H1 (cell line): ENCODE measurements around the gene ZNF385B. TPM values are rescaled to one million over a fixed set of nuclear protein-coding genes. Genes with fewer than 3 reads are reported as not detected.

Experiments
- CTCF ChIA-PET: fragments of 300-600 bp; sonication (Branson Sonifier 250); formaldehyde crosslinking; loops from one replicate; lab custom pipeline; 2021; ENCODE audit not compliant: partially characterized antibody; lab: Charles Lee
- POLR2A ChIA-PET: fragments of 300-600 bp; sonication (Branson Sonifier 250); formaldehyde crosslinking; loops from one replicate; lab custom pipeline; 2021; ENCODE audit warnings: inconsistent platforms; ENCODE audit not compliant: partially characterized antibody; lab: Charles Lee
- DNase-seq, 2 experiments: peaks; one replicate each; pipeline versions ENCODE4 v3.0.0 to v3.0.0-alpha.2; 2010 to 2022; ENCODE audit warnings: low spot score in 2 of 2, low read depth in 1 of 2, mixed read lengths in 1 of 2
- FAIRE-seq: peaks from 2 replicates; lab custom pipeline; 2011; peaks lifted over from hg19 to GRCh38; lab: Jason Lieb, UNC
- H2AFZ ChIP-seq: 2 replicates; pipeline ENCODE4 v1.8.1; 2012; ENCODE audit warnings: low read length, inconsistent platforms
- H2AK5ac ChIP-seq: 2 replicates; pipeline ENCODE4 v1.6.1; 2013; ENCODE audit warnings: low read depth, low read length
- H2BK120ac ChIP-seq: replicated peaks from 2 replicates; pipeline ENCODE3; 2013; ENCODE audit warnings: low read depth, low read length, inconsistent platforms
- H2BK12ac ChIP-seq: 2 replicates; pipeline ENCODE4 v1.6.1; 2013; ENCODE audit warnings: low read depth, low read length
- H2BK15ac ChIP-seq: 2 replicates; pipeline ENCODE4 v1.6.1; 2013; ENCODE audit warnings: low read length
- H2BK20ac ChIP-seq: 2 replicates; pipeline ENCODE4 v1.6.1; 2013; ENCODE audit warnings: low read length
- H2BK5ac ChIP-seq: 2 replicates; pipeline ENCODE4 v1.6.1; 2013; ENCODE audit warnings: low read depth, low read length
- H3K14ac ChIP-seq: 2 replicates; pipeline ENCODE4 v1.6.1; 2013; ENCODE audit warnings: inconsistent platforms; ENCODE audit not compliant: insufficient read length
- H3K18ac ChIP-seq: 2 replicates; pipeline ENCODE4 v1.6.1; 2013; ENCODE audit warnings: low read length; ENCODE audit errors: extremely low read depth
- H3K23ac ChIP-seq: 2 replicates; pipeline ENCODE4 v1.6.1; 2013; ENCODE audit warnings: inconsistent platforms; ENCODE audit not compliant: insufficient read length
- H3K23me2 ChIP-seq: 2 replicates; pipeline ENCODE4 v1.6.1; 2013; ENCODE audit warnings: low read depth, low read length
- H3K27ac ChIP-seq: 2 replicates; pipeline ENCODE4 v1.6.1; 2011; ENCODE audit warnings: low read depth, low read length, inconsistent platforms
- H3K27me3 ChIP-seq, 4 experiments: replicated peaks in 1 of 4; 1 replicate in 1 of 4; 2 replicates in 3 of 4; pipeline versions ENCODE4 v1.6.1 to v1.8.1; 2011 to 2013; ENCODE audit warnings: low read length in 3 of 4, mild to moderate bottlenecking in 3 of 4, inconsistent platforms in 2 of 4, mixed read lengths in 2 of 4, moderate library complexity in 1 of 4; ENCODE audit not compliant: control insufficient read depth in 3 of 4, insufficient read depth in 3 of 4; ENCODE audit errors: extremely low read depth in 1 of 4
- H3K36me3 ChIP-seq, 4 experiments: 2 replicates each; pipeline versions ENCODE4 v1.6.1 to v1.8.1; 2011 to 2013; ENCODE audit warnings: mild to moderate bottlenecking in 4 of 4, low read length in 3 of 4, moderate library complexity in 2 of 4, control low read depth in 1 of 4, inconsistent platforms in 1 of 4; ENCODE audit not compliant: insufficient read depth in 4 of 4, control insufficient read depth in 2 of 4
- H3K4ac ChIP-seq: replicated peaks from 2 replicates; pipeline ENCODE3; 2013; ENCODE audit warnings: low read length, low read depth, mixed read lengths, inconsistent platforms; ENCODE audit not compliant: insufficient read length
- H3K4me1 ChIP-seq, 4 experiments: replicated peaks in 1 of 4; 1 replicate in 1 of 4; 2 replicates in 3 of 4; pipeline versions ENCODE4 v1.6.1 to v1.8.1; 2011 to 2013; ENCODE audit warnings: low read length in 3 of 4, inconsistent platforms in 2 of 4, mixed read lengths in 1 of 4; ENCODE audit not compliant: insufficient read depth in 4 of 4, control insufficient read depth in 3 of 4
- H3K4me2 ChIP-seq, 2 experiments: 2 replicates each; pipeline versions ENCODE4 v1.6.1 to v1.8.1; 2011 to 2013; ENCODE audit warnings: low read depth in 2 of 2, low read length in 2 of 2, control low read depth in 1 of 2, inconsistent platforms in 1 of 2, mild to moderate bottlenecking in 1 of 2; ENCODE audit not compliant: insufficient read depth in 1 of 2
- H3K4me3 ChIP-seq, 4 experiments: fragments of 200-600, 300-600 bp in 1 of 4; sonication (generic), shearing (Covaris generic), sonication (Bioruptor Twin) in 1 of 4; 2 replicates each; pipeline versions ENCODE4 v1.5.1 to v1.8.1; 2011 to 2016; ENCODE audit warnings: low read length in 4 of 4, low read depth in 3 of 4, control low read depth in 2 of 4, inconsistent platforms in 2 of 4, mild to moderate bottlenecking in 2 of 4, mixed read lengths in 1 of 4, moderate library complexity in 1 of 4; ENCODE audit not compliant: insufficient read depth in 2 of 4; ENCODE audit errors: extremely low read depth in 1 of 4
- H3K56ac ChIP-seq: replicated peaks from 2 replicates; pipeline ENCODE3; 2013; ENCODE audit warnings: low read depth, mild to moderate bottlenecking, mixed read lengths, low read length, inconsistent platforms; ENCODE audit not compliant: insufficient read length
- H3K79me1 ChIP-seq: 2 replicates; pipeline ENCODE4 v1.6.1; 2013; ENCODE audit warnings: low read depth, low read length, control low read depth
- H3K79me2 ChIP-seq, 2 experiments: 2 replicates each; pipeline versions ENCODE4 v1.6.1 to v1.8.1; 2012 to 2013; ENCODE audit warnings: low read length in 2 of 2, mild to moderate bottlenecking in 2 of 2, inconsistent platforms in 1 of 2; ENCODE audit not compliant: insufficient read depth in 2 of 2, control insufficient read depth in 1 of 2
- H3K9ac ChIP-seq, 4 experiments: replicated peaks in 1 of 4; 1 replicate in 1 of 4; 2 replicates in 3 of 4; pipeline versions ENCODE4 v1.6.1 to v1.8.1; 2011 to 2013; ENCODE audit warnings: low read depth in 3 of 4, low read length in 3 of 4, control low read depth in 2 of 4, mild to moderate bottlenecking in 2 of 4, moderate library complexity in 2 of 4, inconsistent platforms in 1 of 4; ENCODE audit errors: extremely low read depth in 1 of 4
- H3K9me3 ChIP-seq, 2 experiments: 2 replicates each; pipeline versions ENCODE4 v1.6.1 to v1.8.1; 2012 to 2013; ENCODE audit warnings: mild to moderate bottlenecking in 2 of 2, moderate library complexity in 2 of 2, control low read depth in 1 of 2, inconsistent platforms in 1 of 2, low read depth in 1 of 2, low read length in 1 of 2, mixed read lengths in 1 of 2; ENCODE audit not compliant: insufficient read depth in 2 of 2
- H4K20me1 ChIP-seq, 2 experiments: replicated peaks in 1 of 2; 2 replicates each; pipeline versions ENCODE3 to v1.8.1; 2011 to 2013; ENCODE audit warnings: inconsistent platforms in 2 of 2, low read length in 2 of 2, mild to moderate bottlenecking in 1 of 2; ENCODE audit not compliant: insufficient read depth in 2 of 2, control insufficient read depth in 1 of 2
- H4K5ac ChIP-seq: 2 replicates; pipeline ENCODE4 v1.6.1; 2013; ENCODE audit warnings: low read length, low read depth, mixed read lengths, inconsistent platforms; ENCODE audit not compliant: insufficient read length
- H4K8ac ChIP-seq: 2 replicates; pipeline ENCODE4 v1.8.0; 2013; ENCODE audit warnings: mild to moderate bottlenecking, moderate library complexity, low read length, inconsistent platforms; ENCODE audit not compliant: insufficient read depth; ENCODE audit errors: extremely low read depth
- H4K91ac ChIP-seq: replicated peaks from 2 replicates; pipeline ENCODE3; 2013; ENCODE audit warnings: low read length, mixed read lengths, inconsistent platforms; ENCODE audit not compliant: insufficient read length
- POLR2A ChIP-seq, 2 experiments: IDR thresholded peaks; 1 replicate in 1 of 2; 2 replicates in 1 of 2; pipeline ENCODE4 v1.6.1; 2011; ENCODE audit warnings: low read depth in 2 of 2, low read length in 2 of 2, mild to moderate bottlenecking in 2 of 2; ENCODE audit errors: control extremely low read depth in 1 of 2
- RFX5 ChIP-seq: IDR thresholded peaks from 2 replicates; pipeline ENCODE4 v1.6.1; 2011; ENCODE audit warnings: low read depth, low read length, improper control_type of control experiment, borderline replicate concordance
- WGBS, 2 experiments: shearing (Covaris generic) in 1 of 2; methylation state at CpG; one replicate each; pipeline versions ENCODE4 v1.1.6 to v1.1.7; 2013 to 2015; ENCODE audit warnings: low lambda C conversion rate in 2 of 2, mixed read lengths in 2 of 2, inconsistent platforms in 1 of 2, low coverage in 1 of 2, missing lambda C conversion rate in 1 of 2; ENCODE audit not compliant: insufficient replicate concordance in 2 of 2, insufficient coverage in 1 of 2, insufficient read length in 1 of 2; ENCODE audit errors: extremely low coverage in 1 of 2, missing lambda C conversion rate in 1 of 2; 5-methylcytosine and 5-hydroxymethylcytosine counted together
- polyA plus RNA-seq, 7 experiments: library from polyadenylated mRNA; depleted of rRNA in 3 of 7; stranded (reverse) in 5 of 7; unstranded in 2 of 7; fragments of >200 nt in 5 of 7; fragments of 200-250 nt in 2 of 7; gene quantifications; 1 replicate in 5 of 7; 2 replicates in 1 of 7; 4 replicates in 1 of 7; pipeline versions ENCODE4 v1.2.1 to v1.2.3, GENCODE V29; 2011 to 2013; ENCODE audit warnings: missing spikeins in 2 of 7, mixed read lengths in 2 of 7
- total RNA-seq: library from RNA; stranded (reverse); fragmentation: NEBNext Ultra II Directional; extraction: Animal tissue kit (Norgen Biotek cat#: 25700); gene quantifications from 2 replicates; pipeline ENCODE4 v1.2.1, GENCODE V29; 2021

ZNF385B gene
- total and polyA plus RNA-seq, 2 of the 8 experiments (the other 6 are each of a cell fraction or from before 2014, with no cell fraction given), result 1.1 to 3.7 TPM

GRCh38 chr2:179417436-179417949, 443.9 kb downstream of the ZNF385B start:
- Histone ChIP-seq H4K5ac (no peak overlapping the region), H3K9me3 (no peaks in the 10 kb centered on the region), H2BK120ac (no peak overlapping the region), H3K79me1 (no peaks in the 10 kb centered on the region), H2AK5ac (no peak overlapping the region), H3K9ac (no peak overlapping the region), H3K27ac (no peak overlapping the region), H3K4me3 (no peak overlapping the region), H2BK20ac (no peak overlapping the region), H2BK12ac (no peak overlapping the region), H3K4me2 (no peak overlapping the region), H3K36me3 (no peaks in the 10 kb centered on the region), H2AFZ (no peak overlapping the region), H3K4me1 (no peaks in the 10 kb centered on the region), H3K23ac (no peak overlapping the region), H3K4ac (no peak overlapping the region), H3K18ac (no peak overlapping the region), H2BK5ac (no peak overlapping the region), H2BK15ac (no peak overlapping the region), H3K56ac (no peak overlapping the region), H3K79me2 (no peaks in the 10 kb centered on the region), H3K23me2 (no peaks in the 10 kb centered on the region), H4K20me1 (no peaks in the 10 kb centered on the region), H3K14ac (no peak overlapping the region), H4K91ac (no peak overlapping the region), H4K8ac (no peak overlapping the region), H3K27me3 (no peaks in the 10 kb centered on the region)
- TF ChIP-seq POLR2A (IDR thresholded peaks at IDR 0.05; ENCODE audit: control extremely low read depth in 1 of 2, low read depth in 2 of 2, low read length in 2 of 2) (no peak), RFX5 (no peak)
- no peak for FAIRE-seq
- ChIA-PET POLR2A (no interaction called here), CTCF (interaction anchor here (1.1 to 1.5 kb wide), 3 partner anchors 24 to 105 kb away, joined by 3 to 4 read pairs (median 4); no protein-coding TSS in a partner anchor)
- WGBS, 2 experiments, result 81% methylated on average over 2 of the region's 2 CpGs; no CpG with 5 or more reads in 1 of the 2 experiments
- no peak for DNase-seq
